Rectal smooth muscle tissue (tissue), 1 donor: Measurements from ENCODE around the gene PXDN.

Experiments
- H3K27ac ChIP-seq: one replicate; pipeline ENCODE4 v1.7.0; 2013; ENCODE audit warnings: low read depth, low read length, inconsistent platforms
- H3K27me3 ChIP-seq: one replicate; pipeline ENCODE4 v1.7.0; 2013; ENCODE audit warnings: low read length; ENCODE audit not compliant: control insufficient read depth, insufficient read depth
- H3K36me3 ChIP-seq: one replicate; pipeline ENCODE4 v1.7.0; 2013; ENCODE audit warnings: low read length; ENCODE audit not compliant: control insufficient read depth, insufficient read depth
- H3K4me1 ChIP-seq: one replicate; pipeline ENCODE4 v1.7.0; 2013; ENCODE audit warnings: low read length; ENCODE audit not compliant: control insufficient read depth, insufficient read depth
- H3K4me3 ChIP-seq: one replicate; pipeline ENCODE4 v1.7.0; 2013; ENCODE audit warnings: low read length
- H3K9ac ChIP-seq: one replicate; pipeline ENCODE4 v1.7.0; 2013; ENCODE audit warnings: low read length

The PXDN gene

DNA sequence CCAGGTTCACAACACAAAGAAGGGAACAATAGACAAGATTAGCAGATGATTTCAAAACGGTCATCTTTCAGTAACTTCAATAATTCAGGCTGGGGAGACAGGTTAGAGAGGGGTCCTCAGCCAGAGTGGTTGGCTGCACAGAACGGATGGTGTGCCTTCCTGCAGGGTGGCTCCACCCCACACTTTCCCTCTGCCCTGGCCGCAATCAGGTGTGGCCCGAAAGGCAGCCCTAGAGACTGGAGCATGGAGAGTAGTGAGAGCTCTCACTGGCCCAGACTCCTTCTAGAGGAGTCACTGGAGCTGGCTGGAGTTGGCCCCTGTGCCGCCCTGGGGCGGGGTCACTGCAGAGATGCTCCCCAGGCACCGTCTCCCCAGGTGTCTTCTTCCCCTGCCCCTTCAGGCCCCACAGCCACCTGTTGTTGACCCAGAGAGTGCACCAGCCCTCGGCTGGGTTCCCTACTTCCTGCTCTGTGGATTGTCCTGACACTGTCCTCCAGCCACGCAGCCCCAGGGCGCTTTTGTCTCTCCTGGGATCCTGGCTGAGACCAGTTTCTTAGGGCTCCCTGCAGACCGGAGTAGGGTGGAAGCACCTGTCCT, 126.8 kb downstream of the PXDN start:
- no peaks in the 10 kb centered on the region for H3K4me1 ChIP-seq
- no peak overlapping the region for H3K9ac ChIP-seq
- H3K27me3 ChIP-seq = no peaks in the 10 kb centered on the region
- no peak overlapping the region for H3K27ac ChIP-seq
- H3K4me3 ChIP-seq = no peak overlapping the region
- H3K36me3 ChIP-seq = no peaks in the 10 kb centered on the region

DNA sequence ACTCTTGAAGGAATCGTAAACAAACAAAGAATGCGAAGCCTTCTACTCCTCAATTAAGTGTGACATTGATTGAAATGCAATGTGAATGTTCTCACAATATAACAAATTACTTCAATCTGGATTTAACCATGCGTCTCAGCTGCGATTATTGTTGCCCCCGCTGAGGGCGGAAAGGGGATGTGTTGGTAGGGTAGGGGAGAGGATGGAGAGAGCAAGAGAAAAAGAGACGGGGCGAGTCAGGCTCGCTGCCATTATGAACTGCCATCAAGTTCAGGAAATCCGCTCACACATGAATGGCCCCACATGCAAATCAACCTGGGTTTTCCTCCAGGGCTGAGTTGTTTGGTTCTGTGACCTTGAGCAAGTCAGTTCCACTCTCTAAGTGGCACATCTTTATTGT, 129.8 kb downstream of the PXDN start:
- no peak overlapping the region for H3K27ac ChIP-seq
- H3K4me3 ChIP-seq = no peak overlapping the region
- no peak overlapping the region for H3K9ac ChIP-seq
- H3K36me3 ChIP-seq = no peaks in the 10 kb centered on the region
- H3K27me3 ChIP-seq = no peaks in the 10 kb centered on the region
- no peaks in the 10 kb centered on the region for H3K4me1 ChIP-seq

DNA sequence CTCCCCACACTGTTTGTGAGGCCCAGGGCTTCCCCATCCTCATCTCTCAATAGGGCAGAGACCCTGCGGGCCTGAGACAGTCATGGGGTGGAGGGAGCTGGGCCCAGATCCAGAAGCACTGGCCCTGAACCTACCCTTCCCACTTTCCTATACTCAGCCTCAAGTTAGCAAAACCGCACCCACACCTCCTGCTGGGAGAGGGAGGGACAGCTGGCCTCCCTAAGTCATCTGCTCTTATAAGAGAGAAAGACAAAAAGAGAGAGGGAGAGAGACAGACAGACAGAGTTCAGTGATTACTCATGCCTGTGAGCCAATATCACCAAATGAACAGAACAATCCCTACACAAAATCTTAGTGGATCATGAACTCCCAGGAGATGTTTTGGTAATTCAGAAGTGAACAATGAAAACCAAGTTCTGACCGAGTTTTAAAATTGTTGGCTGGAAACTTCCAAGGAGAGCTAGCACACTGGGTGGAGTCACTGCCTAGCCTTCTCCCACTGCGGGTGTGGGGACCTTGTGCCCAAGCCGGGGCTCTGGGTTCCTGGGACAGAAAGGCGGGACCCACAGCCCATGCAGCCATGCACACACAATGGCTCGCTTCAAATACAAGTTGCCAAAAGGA, 130.5 kb downstream of the PXDN start:
- Histone ChIP-seq H3K4me1 (no peaks in the 10 kb centered on the region), H3K27me3 (no peaks in the 10 kb centered on the region), H3K4me3 (no peak overlapping the region), H3K36me3 (no peaks in the 10 kb centered on the region), H3K9ac (no peak overlapping the region), H3K27ac (no peak overlapping the region)

DNA sequence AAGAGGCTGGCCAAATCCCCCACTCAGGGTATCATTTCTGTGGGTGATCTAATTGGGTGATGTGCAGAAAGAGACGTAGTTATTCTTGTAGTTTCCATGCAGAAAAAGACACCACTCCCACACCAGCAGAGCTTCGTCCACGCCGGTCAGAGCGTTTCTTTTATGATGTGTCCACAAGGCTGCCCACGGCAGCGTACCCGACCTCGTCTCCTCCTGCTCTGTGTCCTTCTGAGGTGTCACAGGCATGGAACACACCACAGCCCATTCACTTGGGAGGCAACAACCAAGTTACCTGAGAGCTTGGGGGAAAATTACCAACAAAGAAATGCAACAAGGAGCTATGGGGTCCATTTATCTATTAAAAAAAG, 131.3 kb downstream of the PXDN start:
- H3K27ac ChIP-seq = no peak overlapping the region
- H3K9ac ChIP-seq = no peak overlapping the region
- H3K4me3 ChIP-seq = no peak overlapping the region
- no peaks in the 10 kb centered on the region for H3K36me3 ChIP-seq
- no peaks in the 10 kb centered on the region for H3K4me1 ChIP-seq
- H3K27me3 ChIP-seq = no peaks in the 10 kb centered on the region

DNA sequence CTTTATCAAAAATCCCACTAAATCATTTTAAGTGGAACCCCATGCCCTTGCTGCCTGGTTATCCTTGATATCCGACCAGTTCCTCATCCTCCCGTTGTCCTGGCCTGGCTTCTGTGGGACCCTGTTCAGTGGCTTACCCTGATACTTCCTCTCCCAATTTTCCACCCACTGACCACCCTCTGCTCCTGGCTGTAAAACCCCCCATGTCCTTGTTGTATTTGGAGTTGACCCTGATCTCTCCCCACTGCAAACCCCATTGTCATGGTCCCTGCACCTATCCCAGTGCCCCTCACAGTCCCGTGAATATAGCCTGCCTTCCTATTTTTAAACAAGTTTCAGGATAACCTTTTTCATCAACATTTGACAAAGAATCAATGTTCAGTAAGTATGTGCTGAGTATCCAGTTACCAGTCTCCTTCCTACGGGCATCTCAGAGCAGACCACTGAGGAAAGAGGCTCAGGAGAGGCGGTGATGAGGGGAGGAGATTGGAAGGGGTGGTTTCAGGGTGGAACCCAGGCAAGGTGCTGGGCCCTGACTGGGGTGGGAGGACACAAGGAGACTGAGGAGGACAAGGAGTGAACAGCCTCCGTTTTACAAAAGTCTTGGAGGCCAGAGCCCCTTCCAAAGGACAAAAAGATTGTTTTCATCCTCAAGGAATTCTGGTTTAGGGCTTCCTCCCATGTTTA, 131.8 kb downstream of the PXDN start:
- no peaks in the 10 kb centered on the region for H3K27me3 ChIP-seq
- no peak overlapping the region for H3K9ac ChIP-seq
- no peaks in the 10 kb centered on the region for H3K4me1 ChIP-seq
- H3K36me3 ChIP-seq = no peaks in the 10 kb centered on the region
- H3K4me3 ChIP-seq = no peak overlapping the region
- H3K27ac ChIP-seq = no peak overlapping the region

DNA sequence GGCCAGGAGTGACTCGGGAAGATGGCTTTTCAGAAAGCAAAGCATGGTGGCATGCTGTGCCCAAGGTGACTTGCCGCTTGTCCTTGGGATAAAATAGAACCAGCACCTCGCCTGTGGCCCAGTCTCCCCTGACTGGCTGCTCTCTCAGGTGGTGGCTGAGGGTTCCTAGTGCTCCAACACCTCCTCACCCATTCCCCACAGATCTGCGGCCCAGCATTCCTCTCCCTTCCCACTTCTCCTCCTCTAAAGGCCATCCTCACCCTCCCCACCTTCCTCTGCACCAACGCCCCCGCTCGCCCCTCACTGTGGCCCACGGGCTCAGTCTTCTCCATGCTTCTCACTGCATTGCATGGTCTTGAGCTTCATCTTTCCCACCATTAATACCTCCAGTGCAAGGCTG, 132.4 kb downstream of the PXDN start:
- Histone ChIP-seq H3K9ac (no peak overlapping the region), H3K36me3 (no peaks in the 10 kb centered on the region), H3K4me3 (no peak overlapping the region), H3K27ac (no peak overlapping the region), H3K4me1 (no peaks in the 10 kb centered on the region), H3K27me3 (no peaks in the 10 kb centered on the region)

DNA sequence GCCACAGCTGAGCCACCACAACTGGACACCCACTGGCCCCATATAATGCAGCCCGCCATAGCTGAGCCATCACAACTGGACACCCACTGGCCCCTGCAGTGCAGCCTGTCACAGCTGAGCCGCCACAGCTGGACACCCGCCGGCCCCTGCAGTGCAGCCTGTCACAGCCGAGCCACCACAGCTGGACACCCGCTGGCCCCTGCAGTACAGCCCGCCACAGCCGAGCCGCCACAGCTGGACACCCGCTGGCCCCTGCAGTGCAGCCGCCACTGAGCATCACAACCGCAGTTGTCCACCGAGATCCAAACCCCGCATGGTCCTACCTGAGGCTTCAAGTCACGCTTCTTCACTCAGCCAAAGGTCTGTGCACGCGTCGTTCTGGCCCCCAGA, 134.2 kb downstream of the PXDN start:
- Histone ChIP-seq H3K27me3 (no peaks in the 10 kb centered on the region), H3K4me3 (no peak overlapping the region), H3K36me3 (no peaks in the 10 kb centered on the region), H3K9ac (no peak overlapping the region), H3K27ac (peak overlapping the region; percentile 40), H3K4me1 (no peaks in the 10 kb centered on the region)

DNA sequence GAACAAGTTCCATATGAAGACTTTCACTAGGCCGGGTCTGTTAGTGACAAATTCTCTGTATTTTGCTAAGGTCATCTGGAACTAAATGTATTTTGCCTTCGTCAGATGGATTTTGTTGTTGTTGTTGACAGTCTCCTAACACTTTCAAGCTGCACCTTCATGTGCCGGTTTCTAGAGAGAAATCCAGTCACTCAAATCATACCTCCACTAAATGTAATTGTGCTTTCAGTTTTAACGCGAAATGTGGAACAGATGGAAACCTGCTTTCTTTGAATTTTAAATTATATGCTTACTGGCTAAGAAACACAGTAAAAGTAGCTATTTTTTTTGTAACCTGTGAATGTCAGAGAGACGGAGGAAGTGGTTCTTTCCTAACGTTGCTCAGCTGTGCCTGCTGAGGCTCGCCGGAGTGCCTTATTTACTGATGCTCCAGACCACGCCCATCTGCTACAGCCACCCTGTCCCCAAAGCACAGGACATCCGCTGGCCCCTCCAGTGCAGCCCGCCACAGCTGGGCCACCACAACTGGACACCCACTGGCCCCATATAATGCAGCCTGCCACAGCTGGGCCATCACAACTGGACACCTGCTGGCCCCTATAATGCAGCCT, 134.7 kb downstream of the PXDN start:
- Histone ChIP-seq H3K9ac (no peak overlapping the region), H3K27ac (no peak overlapping the region), H3K4me1 (no peaks in the 10 kb centered on the region), H3K27me3 (no peaks in the 10 kb centered on the region), H3K36me3 (no peaks in the 10 kb centered on the region), H3K4me3 (no peak overlapping the region)

DNA sequence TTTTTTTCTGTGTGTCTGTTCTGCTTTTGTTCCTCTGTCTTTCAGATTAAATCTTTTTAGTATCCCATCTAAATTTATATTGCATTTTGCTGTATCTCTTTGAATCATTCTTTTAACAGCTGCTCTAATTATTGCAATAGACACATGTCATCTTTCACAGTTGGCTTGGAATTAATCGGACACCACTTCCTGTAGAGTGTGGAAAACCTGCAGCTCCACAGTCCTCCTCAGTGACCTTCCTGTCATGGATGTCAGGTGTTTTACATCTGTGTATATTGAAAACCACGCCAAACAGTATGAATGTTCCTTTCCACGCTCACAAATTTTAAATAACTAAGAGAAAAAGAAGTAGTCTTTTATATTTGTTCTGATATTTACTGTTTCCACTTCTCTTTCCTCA, 135.3 kb downstream of the PXDN start:
- Histone ChIP-seq H3K4me1 (peaks cover 2% of the 10 kb centered on the region), H3K9ac (no peak overlapping the region), H3K27me3 (no peaks in the 10 kb centered on the region), H3K27ac (no peak overlapping the region), H3K4me3 (no peak overlapping the region), H3K36me3 (no peaks in the 10 kb centered on the region)

DNA sequence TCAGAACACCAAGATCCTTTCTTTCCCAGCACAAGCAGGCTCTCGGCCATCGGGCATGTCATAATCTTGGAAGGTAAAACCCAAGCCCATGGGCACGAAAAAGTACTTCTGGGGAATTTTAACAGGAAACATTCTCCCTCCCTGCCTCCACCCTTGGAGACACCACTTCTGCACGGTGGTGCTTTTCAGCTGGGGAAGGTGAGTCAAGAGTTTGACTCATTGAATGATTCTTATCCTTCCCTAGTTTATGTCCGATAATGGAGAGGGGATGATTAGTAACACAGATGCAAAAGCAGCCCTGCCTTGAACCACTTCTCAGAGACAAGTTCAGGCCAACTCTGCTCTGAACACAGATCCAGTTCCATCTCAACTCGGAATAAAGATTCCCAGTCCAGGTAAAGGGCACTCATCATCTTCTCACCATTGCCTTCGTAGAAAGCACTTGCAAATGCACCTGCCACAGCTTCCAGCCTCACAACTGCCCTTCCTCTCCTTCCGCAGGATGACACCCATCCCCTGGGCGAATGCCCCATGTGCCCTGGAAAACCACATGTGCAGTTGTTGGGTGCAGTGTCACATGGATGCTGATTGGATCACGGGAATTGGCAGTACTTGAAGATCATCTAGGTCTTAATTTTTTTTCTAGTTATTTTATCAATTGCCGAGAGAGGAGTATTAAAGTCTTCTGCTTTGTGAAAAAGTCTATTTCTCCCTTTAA, 136.2 kb downstream of the PXDN start:
- Histone ChIP-seq H3K4me1 (peaks cover 2% of the 10 kb centered on the region), H3K27me3 (no peaks in the 10 kb centered on the region), H3K4me3 (no peak overlapping the region), H3K36me3 (no peaks in the 10 kb centered on the region), H3K27ac (no peak overlapping the region), H3K9ac (no peak overlapping the region)

DNA sequence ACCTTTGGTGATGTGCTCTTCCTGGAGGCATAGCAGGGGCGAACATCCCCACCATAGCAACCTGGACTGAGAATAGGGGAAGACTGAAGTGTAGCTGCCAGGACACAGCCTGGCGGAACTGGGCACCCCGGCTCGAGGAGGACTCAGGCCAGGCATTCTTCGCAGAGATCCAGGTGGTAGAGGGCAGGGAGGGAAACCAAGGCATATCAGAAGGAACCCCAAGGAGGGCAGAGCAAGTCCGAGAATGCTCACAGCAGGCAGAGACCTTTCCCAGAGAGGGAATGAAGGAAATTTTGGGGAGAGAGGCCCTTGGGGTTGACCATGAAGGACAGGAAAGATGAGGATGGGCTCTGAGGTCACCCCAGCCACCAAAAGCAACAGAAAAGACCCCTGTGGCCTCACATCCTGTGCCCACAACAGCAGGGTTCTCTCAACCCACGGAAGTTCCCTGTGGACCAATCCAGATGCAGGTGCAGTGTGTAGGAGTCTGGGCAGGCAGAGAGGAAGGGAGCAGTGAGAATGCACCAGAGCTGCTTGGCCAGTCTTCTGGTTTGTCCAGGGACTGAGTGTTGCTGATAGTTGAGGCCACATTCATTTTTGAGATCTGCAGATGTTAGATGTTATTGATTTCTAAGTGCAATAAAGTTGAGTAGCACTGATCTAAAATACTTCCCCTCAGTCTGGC, 136.9 kb downstream of the PXDN start:
- Histone ChIP-seq H3K27ac (no peak overlapping the region), H3K4me1 (peaks cover 2% of the 10 kb centered on the region), H3K4me3 (no peak overlapping the region), H3K36me3 (no peaks in the 10 kb centered on the region), H3K9ac (no peak overlapping the region), H3K27me3 (no peaks in the 10 kb centered on the region)
